HG03039 (cell line): Measurements from ENCODE around the gene GPC6.

Source experiments
- ATAC-seq: cut with Tn5 transposase; IDR thresholded peaks from one replicate; pipeline ENCODE4 v1.9.1; 2021; ENCODE audit warnings: mild to moderate bottlenecking, moderate library complexity; ENCODE audit not compliant: unreplicated experiment

GPC6 gene

GRCh38 chr13:94014461-94014860 is 787.9 kb downstream of the GPC6 start:
- no peak for ATAC-seq

- ATAC-seq: no peak
Observed at GRCh38 chr13:94020426-94020825, 793.8 kb downstream of the GPC6 start.

GRCh38 chr13:94020833-94021232 is 794.2 kb downstream of the GPC6 start:
- no peak for ATAC-seq

- ATAC-seq: no peak
Observed at GRCh38 chr13:94028234-94028633, 801.6 kb downstream of the GPC6 start.

- no peak for ATAC-seq
Observed at GRCh38 chr13:94028650-94029049, 802.0 kb downstream of the GPC6 start.

- no peak for ATAC-seq
Observed at GRCh38 chr13:94030415-94031119, 804.0 kb downstream of the GPC6 start.

- ATAC-seq: no peak
Observed at GRCh38 chr13:94031609-94032008, 805.0 kb downstream of the GPC6 start.

- ATAC-seq: no peak
Observed at GRCh38 chr13:94033098-94033497, 806.5 kb downstream of the GPC6 start.

- ATAC-seq: no peak
Observed at GRCh38 chr13:94033830-94034642, 807.4 kb downstream of the GPC6 start.

GRCh38 chr13:94050039-94050438 is 823.4 kb downstream of the GPC6 start:
- no peak for ATAC-seq

GRCh38 chr13:94050686-94051085 is 824.1 kb downstream of the GPC6 start:
- ATAC-seq: no peak

GRCh38 chr13:94053986-94054593 is 827.5 kb downstream of the GPC6 start:
- ATAC-seq: no peak

- ATAC-seq: no peak
Observed at GRCh38 chr13:94056362-94056990, 829.9 kb downstream of the GPC6 start.

- no peak for ATAC-seq
Observed at GRCh38 chr13:94057618-94058186, 831.1 kb downstream of the GPC6 start.

- ATAC-seq: no peak
Observed at GRCh38 chr13:94058821-94059360, 832.3 kb downstream of the GPC6 start.

GRCh38 chr13:94061301-94061700 is 834.7 kb downstream of the GPC6 start:
- no peak for ATAC-seq

- ATAC-seq: no peak
Observed at GRCh38 chr13:94063096-94063495, 836.5 kb downstream of the GPC6 start.

- no peak for ATAC-seq
Observed at GRCh38 chr13:94063848-94064247, 837.2 kb downstream of the GPC6 start.

GRCh38 chr13:94065741-94066140 is 839.1 kb downstream of the GPC6 start:
- ATAC-seq: no peak

- no peak for ATAC-seq
Observed at GRCh38 chr13:94073007-94073744, 846.6 kb downstream of the GPC6 start.
